ENCODE data around the gene LOXL1. TPM values are rescaled to one million over a fixed set of nuclear protein-coding genes. Genes with fewer than 3 reads are reported as not detected.

LOXL1 gene
- total RNA-seq, 2 donors from 2014 or later = 20.5 to 22.5 TPM

- H3K4me1 ChIP-seq (replicated peaks) = peaks cover 3% of the 10 kb centered on the region
- WGBS = 22% methylated on average over 15 of the region's 19 CpGs
- TF ChIP-seq POLR2AphosphoS5 (IDR thresholded peaks at IDR 0.05) = no peak
- no peak for TF ChIP-seq POLR2A (IDR thresholded peaks at IDR 0.05)
- no peak for TF ChIP-seq CTCF (IDR thresholded peaks at IDR 0.05)
Observed at GRCh38 chr15:73922186-73923151, 3.8 kb upstream of the LOXL1 start.

DNA sequence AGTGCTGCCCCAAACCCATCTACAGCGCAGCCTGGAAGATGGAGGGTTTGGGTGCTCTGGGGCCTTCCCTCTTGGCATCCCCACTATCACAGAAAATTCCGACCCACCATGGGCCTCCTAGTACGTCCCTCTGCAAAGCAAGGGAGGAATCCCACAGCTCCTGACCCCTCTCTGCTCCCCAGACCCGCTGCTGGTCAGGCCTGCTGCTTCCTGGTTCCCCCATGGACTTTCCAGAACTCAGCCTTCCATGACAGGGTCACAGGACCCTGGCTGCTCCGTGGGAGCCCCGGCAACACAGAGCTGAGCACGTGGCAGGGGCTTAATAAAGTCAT, 3.1 kb upstream of the LOXL1 start:
- no peak for DNase-seq (ENCODE audit: low spot score)
- H3K4me3 ChIP-seq = no peak overlapping the region
- no peaks in the 10 kb centered on the region for H3K36me3 ChIP-seq
- H3K4me1 ChIP-seq (replicated peaks) = peaks cover 5% of the 10 kb centered on the region
- H3K9me3 ChIP-seq = no peaks in the 10 kb centered on the region
- H3K27me3 ChIP-seq (replicated peaks; ENCODE audit: insufficient read depth) = no peaks in the 10 kb centered on the region
- H3K27ac ChIP-seq = peak overlapping the region; percentile 85 to 88
- WGBS = 67% methylated on average over 6 of the region's 7 CpGs
- intact Hi-C loops (cut with DNase I) = no loop called here
- TF ChIP-seq POLR2AphosphoS5 (IDR thresholded peaks at IDR 0.05) (no peak), CTCF (IDR thresholded peaks at IDR 0.05) (no peak), POLR2A (IDR thresholded peaks at IDR 0.05) (no peak)

More at GRCh38 chr15:73922186-73923151, 3.8 kb upstream of the LOXL1 start:
- no peaks in the 10 kb centered on the region for H3K36me3 ChIP-seq
- H3K27me3 ChIP-seq (replicated peaks; ENCODE audit: insufficient read depth) = no peaks in the 10 kb centered on the region
- intact Hi-C loops (cut with DNase I) = no loop called here
- H3K9me3 ChIP-seq = no peaks in the 10 kb centered on the region
- DNase-seq (ENCODE audit: low spot score) = no peak
- H3K4me3 ChIP-seq = no peak overlapping the region
- H3K27ac ChIP-seq = peak overlapping the region; percentile 85 to 88

GRCh38 chr15:73923488-73924164, 2.6 kb upstream of the LOXL1 start:
- H3K27ac ChIP-seq = peak overlapping the region; percentile 85 to 88
- intact Hi-C loops (cut with DNase I) = no loop called here
- no peaks in the 10 kb centered on the region for H3K36me3 ChIP-seq
- H3K4me3 ChIP-seq = no peak overlapping the region
- 46% methylated on average over 6 of the region's 6 CpGs for WGBS
- H3K27me3 ChIP-seq (replicated peaks; ENCODE audit: insufficient read depth) = no peaks in the 10 kb centered on the region
- no peaks in the 10 kb centered on the region for H3K9me3 ChIP-seq
- H3K4me1 ChIP-seq (replicated peaks) = peaks cover 6% of the 10 kb centered on the region
- no peak for TF ChIP-seq POLR2AphosphoS5 (IDR thresholded peaks at IDR 0.05)
- TF ChIP-seq CTCF (IDR thresholded peaks at IDR 0.05) = no peak
- no peak for TF ChIP-seq POLR2A (IDR thresholded peaks at IDR 0.05)
- no peak for DNase-seq (ENCODE audit: low spot score)

DNA sequence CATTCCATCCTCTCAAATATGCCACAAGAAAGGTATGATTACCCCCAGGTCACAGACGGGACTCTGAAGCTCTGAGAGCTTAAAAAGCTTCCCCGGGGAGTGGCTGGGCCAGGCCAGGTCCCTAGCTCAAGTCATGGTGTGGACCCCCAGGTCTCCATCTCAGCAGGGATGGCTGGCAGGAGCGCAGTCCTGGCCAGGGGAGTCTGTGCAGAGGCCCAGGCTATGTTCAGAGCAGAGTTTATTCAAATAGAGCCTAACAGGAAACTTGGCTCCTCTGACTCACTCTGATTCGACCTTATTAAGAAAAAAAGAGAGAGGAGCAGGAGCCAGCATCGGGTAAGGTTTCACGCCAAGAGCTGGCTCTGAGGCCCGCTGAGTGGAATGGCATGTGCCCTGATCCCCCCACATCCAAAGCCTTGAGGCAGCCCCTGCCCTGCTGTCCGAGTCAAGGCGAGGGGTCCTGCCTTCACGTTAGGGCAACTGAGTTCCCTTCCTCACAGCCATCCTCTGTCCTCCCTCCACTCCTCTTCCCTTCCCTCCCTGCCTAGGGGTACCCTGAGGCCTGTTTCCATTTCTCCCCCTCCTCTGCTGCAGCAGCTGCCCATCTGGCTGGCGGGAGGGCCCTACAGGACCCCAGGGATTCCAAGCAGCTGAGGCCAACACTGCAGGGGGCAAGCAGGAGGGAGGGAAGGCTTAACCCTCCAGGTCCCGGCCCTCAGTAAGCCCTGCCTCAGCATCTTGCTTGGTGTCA, 1.9 kb upstream of the LOXL1 start:
- TF ChIP-seq CTCF (IDR thresholded peaks at IDR 0.05) (no peak), POLR2AphosphoS5 (IDR thresholded peaks at IDR 0.05) (peak; percentile 22)
- Histone ChIP-seq H3K27me3 (replicated peaks; ENCODE audit: insufficient read depth) (no peaks in the 10 kb centered on the region), H3K9me3 (no peaks in the 10 kb centered on the region), H3K4me1 (replicated peaks) (peaks cover 6% of the 10 kb centered on the region), H3K36me3 (no peaks in the 10 kb centered on the region), H3K27ac (peak overlapping the region; percentile 85 to 88), H3K4me3 (no peak overlapping the region)
- WGBS = 13% methylated on average over 12 of the region's 12 CpGs
- intact Hi-C loops (cut with DNase I) = no loop called here
- peak; percentile 36 for DNase-seq (ENCODE audit: low spot score)

Measured in prostate gland (tissue), 2 donors.